HEK293 (cell line): Measurements from ENCODE around the gene PDLIM5.

ENCODE experiments used
- EGR2 ChIP-seq: fragments of 450-650 bp; formaldehyde crosslinking; IDR thresholded peaks from 2 replicates; pipeline ENCODE4 v1.5.1; 2016; ENCODE audit warnings: low read depth, missing biosample characterization, missing genetic modification characterization
- KLF7 ChIP-seq: fragments of 450-650 bp; formaldehyde crosslinking; IDR thresholded peaks from 2 replicates; pipeline ENCODE4 v1.5.1; 2016; ENCODE audit warnings: missing biosample characterization, missing genetic modification characterization, borderline replicate concordance
- KLF8 ChIP-seq: fragments of 450-650 bp; formaldehyde crosslinking; IDR thresholded peaks from 2 replicates; pipeline ENCODE4 v1.5.1; 2016; ENCODE audit warnings: missing biosample characterization, missing genetic modification characterization
- OVOL3 ChIP-seq: fragments of 450-650 bp; formaldehyde crosslinking; IDR thresholded peaks from 2 replicates; pipeline ENCODE4 v1.5.1; 2016; ENCODE audit warnings: missing biosample characterization, missing genetic modification characterization
- TRIM28 ChIP-seq: IDR thresholded peaks from 2 replicates; pipeline ENCODE4 v1.6.1; 2011; ENCODE audit warnings: low read length, control low read depth, borderline replicate concordance
- ZBTB20 ChIP-seq: fragments of 450-650 bp; formaldehyde crosslinking; IDR thresholded peaks from 2 replicates; pipeline ENCODE4 v1.5.1; 2016; ENCODE audit warnings: missing biosample characterization, missing genetic modification characterization
- ZIC2 ChIP-seq: fragments of 450-650 bp; formaldehyde crosslinking; IDR thresholded peaks from 2 replicates; pipeline ENCODE4 v1.5.1; 2016; ENCODE audit warnings: missing biosample characterization, missing genetic modification characterization
- ZNF114 ChIP-seq: fragments of 450-650 bp; formaldehyde crosslinking; IDR thresholded peaks from 2 replicates; pipeline ENCODE4 v1.5.0; 2017; ENCODE audit warnings: missing biosample characterization, missing genetic modification characterization
- ZNF132 ChIP-seq: fragments of 450-650 bp; formaldehyde crosslinking; IDR thresholded peaks from 2 replicates; pipeline ENCODE4 v1.5.1; 2017; ENCODE audit warnings: missing biosample characterization, missing genetic modification characterization, borderline replicate concordance
- ZNF148 ChIP-seq: fragments of 450-650 bp; formaldehyde crosslinking; IDR thresholded peaks from 2 replicates; pipeline ENCODE4 v1.5.0; 2017; ENCODE audit warnings: missing biosample characterization, missing genetic modification characterization, borderline replicate concordance
- ZNF16 ChIP-seq: fragments of 450-650 bp; formaldehyde crosslinking; IDR thresholded peaks from 2 replicates; pipeline ENCODE4 v1.5.1; 2016; ENCODE audit warnings: low read depth, missing biosample characterization, missing genetic modification characterization
- ZNF169 ChIP-seq: fragments of 450-650 bp; formaldehyde crosslinking; IDR thresholded peaks from 2 replicates; pipeline ENCODE4 v1.5.1; 2016; ENCODE audit warnings: missing biosample characterization, missing genetic modification characterization
- ZNF174 ChIP-seq: fragments of 450-650 bp; formaldehyde crosslinking; IDR thresholded peaks from 2 replicates; pipeline ENCODE4 v1.5.0; 2017; ENCODE audit warnings: missing biosample characterization, mild to moderate bottlenecking, missing genetic modification characterization
- ZNF366 ChIP-seq: fragments of 450-650 bp; formaldehyde crosslinking; conservative IDR thresholded peaks from 2 replicates; pipeline ENCODE4 v1.5.1; 2016; ENCODE audit warnings: missing biosample characterization, missing genetic modification characterization
- ZNF449 ChIP-seq: fragments of 450-650 bp; formaldehyde crosslinking; IDR thresholded peaks from 2 replicates; pipeline ENCODE4 v1.5.1; 2017; ENCODE audit warnings: missing biosample characterization, mild to moderate bottlenecking, missing genetic modification characterization, moderate library complexity
- ZNF521 ChIP-seq: fragments of 450-650 bp; formaldehyde crosslinking; IDR thresholded peaks from 2 replicates; pipeline ENCODE4 v1.5.1; 2017; ENCODE audit warnings: missing biosample characterization, mild to moderate bottlenecking, missing genetic modification characterization
- ZNF561 ChIP-seq: fragments of 450-650 bp; IDR thresholded peaks from 2 replicates; pipeline ENCODE4 v1.5.1; 2018; ENCODE audit warnings: missing biosample characterization, missing genetic modification characterization, borderline replicate concordance
- ZNF596 ChIP-seq: fragments of 450-650 bp; IDR thresholded peaks from 2 replicates; pipeline ENCODE4 v1.5.0; 2018; ENCODE audit warnings: missing biosample characterization, mild to moderate bottlenecking, missing genetic modification characterization, moderate library complexity
- ZNF624 ChIP-seq: fragments of 450-650 bp; formaldehyde crosslinking; IDR thresholded peaks from 2 replicates; pipeline ENCODE4 v1.5.1; 2017; ENCODE audit warnings: missing biosample characterization, missing genetic modification characterization
- ZNF626 ChIP-seq: fragments of 450-650 bp; sonication (Bioruptor Pico); formaldehyde crosslinking; IDR thresholded peaks from 2 replicates; pipeline ENCODE4 v1.5.1; 2018; ENCODE audit warnings: missing biosample characterization, missing genetic modification characterization, inconsistent platforms
- ZNF670 ChIP-seq: fragments of 450-650 bp; formaldehyde crosslinking; IDR thresholded peaks from 2 replicates; pipeline ENCODE4 v1.5.1; 2016; ENCODE audit warnings: missing biosample characterization, missing genetic modification characterization, low read depth
- ZNF701 ChIP-seq: fragments of 450-650 bp; formaldehyde crosslinking; IDR thresholded peaks from 2 replicates; pipeline ENCODE4 v1.5.1; 2016; ENCODE audit warnings: missing biosample characterization, missing genetic modification characterization
- ZNF76 ChIP-seq: fragments of 450-650 bp; formaldehyde crosslinking; IDR thresholded peaks from 2 replicates; pipeline ENCODE4; 2016; ENCODE audit warnings: low read depth, missing biosample characterization, missing genetic modification characterization, borderline replicate concordance
- ZNF768 ChIP-seq: fragments of 450-650 bp; formaldehyde crosslinking; IDR thresholded peaks from 2 replicates; pipeline ENCODE4 v1.5.1; 2018; ENCODE audit warnings: missing biosample characterization, mild to moderate bottlenecking, missing genetic modification characterization
- ZNF776 ChIP-seq: fragments of 450-650 bp; formaldehyde crosslinking; IDR thresholded peaks from 2 replicates; pipeline ENCODE4 v1.5.0; 2017; ENCODE audit warnings: missing biosample characterization, missing genetic modification characterization, borderline replicate concordance
- ZNF777 ChIP-seq: fragments of 450-650 bp; formaldehyde crosslinking; IDR thresholded peaks from 2 replicates; pipeline ENCODE4 v1.5.1; 2017; ENCODE audit warnings: missing biosample characterization, missing genetic modification characterization, borderline replicate concordance
- ZNF837 ChIP-seq: fragments of 450-650 bp; formaldehyde crosslinking; IDR thresholded peaks from 2 replicates; pipeline ENCODE4 v1.5.1; 2016; ENCODE audit warnings: missing biosample characterization, missing genetic modification characterization
- ZSCAN16 ChIP-seq: fragments of 450-650 bp; formaldehyde crosslinking; IDR thresholded peaks from 2 replicates; pipeline ENCODE4 v1.5.1; 2016; ENCODE audit warnings: missing biosample characterization, missing genetic modification characterization
- ZSCAN23 ChIP-seq: fragments of 450-650 bp; formaldehyde crosslinking; IDR thresholded peaks from 2 replicates; pipeline ENCODE4 v1.5.1; 2016; ENCODE audit warnings: missing biosample characterization, missing genetic modification characterization
- TF ChIP-seq, protein P1 (sequence below): sonication (generic); formaldehyde crosslinking; IDR thresholded peaks from 2 replicates; pipeline ENCODE4 v1.8.1; 2022; ENCODE audit warnings: mild to moderate bottlenecking, moderate library complexity, missing genetic modification reagents
- TF ChIP-seq, protein P2 (sequence below): fragments of 450-650 bp; formaldehyde crosslinking; IDR thresholded peaks from 2 replicates; pipeline ENCODE4 v1.5.1; 2016; ENCODE audit warnings: missing biosample characterization, missing genetic modification characterization
- TF ChIP-seq, protein P3 (sequence below): fragments of 450-650 bp; formaldehyde crosslinking; IDR thresholded peaks from 2 replicates; pipeline ENCODE4 v1.5.1; 2016; ENCODE audit warnings: missing biosample characterization, missing genetic modification characterization

The PDLIM5 gene

DNA sequence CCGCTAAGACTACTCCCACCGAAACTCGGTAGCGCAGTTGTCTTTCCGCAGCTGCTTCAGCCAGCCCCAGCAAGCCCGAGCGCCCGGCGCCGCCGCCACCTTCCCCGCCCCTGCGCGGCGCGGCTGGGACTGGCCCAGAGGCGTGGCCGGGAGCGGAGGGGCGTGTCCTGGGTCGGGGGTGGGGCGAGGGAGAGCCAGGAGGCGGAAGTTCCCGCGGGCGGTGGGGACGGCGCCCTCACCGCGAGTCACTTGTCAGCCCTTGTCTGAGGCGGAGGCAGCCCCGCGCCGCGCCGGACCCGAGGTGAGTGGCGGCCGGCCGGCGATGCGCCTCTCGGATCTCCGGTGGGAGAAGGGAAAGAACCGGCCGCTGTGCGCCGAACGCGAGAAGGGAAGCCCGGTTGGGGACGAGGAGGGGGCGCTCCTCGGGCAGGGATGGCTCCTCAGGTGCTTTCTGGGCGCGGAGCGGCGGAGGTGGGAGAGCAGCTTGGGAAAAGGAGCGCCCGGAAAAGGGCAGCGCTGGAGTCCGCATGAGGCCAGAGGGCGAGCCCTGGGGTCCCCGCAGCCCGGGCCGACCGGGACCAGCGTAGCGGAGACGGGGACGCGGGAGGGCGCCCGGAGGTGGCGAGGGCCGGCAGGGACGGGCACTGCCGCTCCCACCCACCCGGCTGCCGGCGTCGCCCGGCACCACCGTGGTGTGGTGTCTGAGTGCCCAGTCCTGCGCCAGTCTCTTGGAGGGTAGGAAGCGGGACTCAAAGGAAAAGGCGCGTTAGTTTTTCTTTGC, at the start of gene PDLIM5 (continued):
- TF ChIP-seq ZNF561 (tag by site-specific recombination) (0 out of 2 replicates have a peak, but pooled peaks have one; percentile 53), OVOL3 (tag by site-specific recombination) (no peak), ZNF132 (tag by site-specific recombination) (no peak), ZNF16 (tag by site-specific recombination) (no peak), ZSCAN23 (tag by site-specific recombination) (no peak), ZNF626 (tag by site-specific recombination) (no peak), ZNF449 (peak; percentile 83), ZNF701 (tag by site-specific recombination) (no peak), ZNF366 (tag by site-specific recombination) (no peak), ZNF596 (tag by site-specific recombination) (0 out of 2 replicates have a peak, but pooled peaks have one; percentile 35), ZIC2 (tag by site-specific recombination) (no peak), EGR2 (tag by site-specific recombination) (no peak; the same call in 1 of the 2 replicates), ZNF174 (tag by site-specific recombination) (no peak), ZSCAN16 (tag by site-specific recombination) (no peak), ZNF169 (tag by site-specific recombination) (no peak), ZNF777 (peak; percentile 30; the same call in 1 of the 2 replicates), KLF8 (tag by site-specific recombination) (peak; percentile 94; the same call in 1 of the 2 replicates), ZBTB20 (tag by site-specific recombination) (peak; percentile 49; the same call in 1 of the 2 replicates), KLF7 (tag by site-specific recombination) (0 out of 2 replicates have a peak, but pooled peaks have one; percentile 23), ZNF148 (tag by site-specific recombination) (no peak), ZNF670 (tag by site-specific recombination) (no peak), ZNF114 (tag by site-specific recombination) (no peak), ZNF837 (tag by site-specific recombination) (no peak), ZNF521 (no peak), TRIM28 (no peak), ZNF776 (no peak), ZNF768 (tag by site-specific recombination) (no peak), ZNF76 (tag by site-specific recombination) (peak; percentile 78), ZNF624 (tag by site-specific recombination) (no peak)
- TF ChIP-seq, protein P1, sequence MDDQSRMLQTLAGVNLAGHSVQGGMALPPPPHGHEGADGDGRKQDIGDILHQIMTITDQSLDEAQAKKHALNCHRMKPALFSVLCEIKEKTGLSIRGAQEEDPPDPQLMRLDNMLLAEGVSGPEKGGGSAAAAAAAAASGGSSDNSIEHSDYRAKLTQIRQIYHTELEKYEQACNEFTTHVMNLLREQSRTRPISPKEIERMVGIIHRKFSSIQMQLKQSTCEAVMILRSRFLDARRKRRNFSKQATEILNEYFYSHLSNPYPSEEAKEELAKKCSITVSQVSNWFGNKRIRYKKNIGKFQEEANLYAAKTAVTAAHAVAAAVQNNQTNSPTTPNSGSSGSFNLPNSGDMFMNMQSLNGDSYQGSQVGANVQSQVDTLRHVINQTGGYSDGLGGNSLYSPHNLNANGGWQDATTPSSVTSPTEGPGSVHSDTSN (CRISPR knock-in tag), result 0 out of 2 replicates have a peak, but pooled peaks have one; percentile 19
- TF ChIP-seq, protein P2, sequence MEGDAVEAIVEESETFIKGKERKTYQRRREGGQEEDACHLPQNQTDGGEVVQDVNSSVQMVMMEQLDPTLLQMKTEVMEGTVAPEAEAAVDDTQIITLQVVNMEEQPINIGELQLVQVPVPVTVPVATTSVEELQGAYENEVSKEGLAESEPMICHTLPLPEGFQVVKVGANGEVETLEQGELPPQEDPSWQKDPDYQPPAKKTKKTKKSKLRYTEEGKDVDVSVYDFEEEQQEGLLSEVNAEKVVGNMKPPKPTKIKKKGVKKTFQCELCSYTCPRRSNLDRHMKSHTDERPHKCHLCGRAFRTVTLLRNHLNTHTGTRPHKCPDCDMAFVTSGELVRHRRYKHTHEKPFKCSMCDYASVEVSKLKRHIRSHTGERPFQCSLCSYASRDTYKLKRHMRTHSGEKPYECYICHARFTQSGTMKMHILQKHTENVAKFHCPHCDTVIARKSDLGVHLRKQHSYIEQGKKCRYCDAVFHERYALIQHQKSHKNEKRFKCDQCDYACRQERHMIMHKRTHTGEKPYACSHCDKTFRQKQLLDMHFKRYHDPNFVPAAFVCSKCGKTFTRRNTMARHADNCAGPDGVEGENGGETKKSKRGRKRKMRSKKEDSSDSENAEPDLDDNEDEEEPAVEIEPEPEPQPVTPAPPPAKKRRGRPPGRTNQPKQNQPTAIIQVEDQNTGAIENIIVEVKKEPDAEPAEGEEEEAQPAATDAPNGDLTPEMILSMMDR, result peak; percentile 74
- TF ChIP-seq, protein P3, sequence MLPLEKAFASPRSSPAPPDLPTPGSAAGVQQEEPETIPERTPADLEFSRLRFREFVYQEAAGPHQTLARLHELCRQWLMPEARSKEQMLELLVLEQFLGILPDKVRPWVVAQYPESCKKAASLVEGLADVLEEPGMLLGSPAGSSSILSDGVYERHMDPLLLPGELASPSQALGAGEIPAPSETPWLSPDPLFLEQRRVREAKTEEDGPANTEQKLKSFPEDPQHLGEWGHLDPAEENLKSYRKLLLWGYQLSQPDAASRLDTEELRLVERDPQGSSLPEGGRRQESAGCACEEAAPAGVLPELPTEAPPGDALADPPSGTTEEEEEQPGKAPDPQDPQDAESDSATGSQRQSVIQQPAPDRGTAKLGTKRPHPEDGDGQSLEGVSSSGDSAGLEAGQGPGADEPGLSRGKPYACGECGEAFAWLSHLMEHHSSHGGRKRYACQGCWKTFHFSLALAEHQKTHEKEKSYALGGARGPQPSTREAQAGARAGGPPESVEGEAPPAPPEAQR (tag by site-specific recombination), result no peak
